Fibroblast of pulmonary artery (primary cell): ENCODE data around the gene ELF1.
"Not testable (repeated sequence)": the region's sequence is repeated elsewhere in the genome, so short reads cannot be mapped to it uniquely, and the experiment has no call there.

Experiments used
- DNase-seq: peaks from one replicate; pipeline ENCODE4 v3.0.0-alpha.2; 2010; ENCODE audit warnings: low read depth
- H3K4me3 ChIP-seq: replicated peaks from 2 replicates; pipeline ENCODE4 v1.5.1; 2011; ENCODE audit warnings: low read depth, mild to moderate bottlenecking, control low read depth, low read length, moderate library complexity
- TF ChIP-seq, protein P1 (sequence below): IDR thresholded peaks from 2 replicates; pipeline ENCODE4 v1.5.1; 2011; ENCODE audit warnings: mild to moderate bottlenecking, control low read depth, low read length, inconsistent platforms; ENCODE audit errors: missing control alignments

ELF1 gene

DNA sequence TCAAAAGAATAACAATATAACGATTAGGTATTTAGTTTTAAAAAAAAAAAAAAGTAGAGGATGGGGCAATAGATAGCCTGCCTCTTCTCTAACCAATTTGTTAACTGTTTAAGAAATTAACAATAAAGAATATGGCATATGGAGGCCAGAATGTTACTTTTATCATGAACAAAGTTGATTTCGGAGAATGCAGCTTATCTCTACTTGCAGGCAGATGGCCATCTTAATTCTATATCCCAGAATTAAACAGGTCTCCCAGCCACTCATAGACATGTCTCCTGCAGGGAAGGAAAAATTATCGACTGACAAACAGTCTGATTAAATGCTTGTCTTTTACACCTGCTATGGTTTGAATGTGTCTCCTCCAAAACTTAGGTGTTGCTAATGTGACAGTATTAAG, 133.1 kb downstream of the ELF1 start:
- TF ChIP-seq, protein P1, sequence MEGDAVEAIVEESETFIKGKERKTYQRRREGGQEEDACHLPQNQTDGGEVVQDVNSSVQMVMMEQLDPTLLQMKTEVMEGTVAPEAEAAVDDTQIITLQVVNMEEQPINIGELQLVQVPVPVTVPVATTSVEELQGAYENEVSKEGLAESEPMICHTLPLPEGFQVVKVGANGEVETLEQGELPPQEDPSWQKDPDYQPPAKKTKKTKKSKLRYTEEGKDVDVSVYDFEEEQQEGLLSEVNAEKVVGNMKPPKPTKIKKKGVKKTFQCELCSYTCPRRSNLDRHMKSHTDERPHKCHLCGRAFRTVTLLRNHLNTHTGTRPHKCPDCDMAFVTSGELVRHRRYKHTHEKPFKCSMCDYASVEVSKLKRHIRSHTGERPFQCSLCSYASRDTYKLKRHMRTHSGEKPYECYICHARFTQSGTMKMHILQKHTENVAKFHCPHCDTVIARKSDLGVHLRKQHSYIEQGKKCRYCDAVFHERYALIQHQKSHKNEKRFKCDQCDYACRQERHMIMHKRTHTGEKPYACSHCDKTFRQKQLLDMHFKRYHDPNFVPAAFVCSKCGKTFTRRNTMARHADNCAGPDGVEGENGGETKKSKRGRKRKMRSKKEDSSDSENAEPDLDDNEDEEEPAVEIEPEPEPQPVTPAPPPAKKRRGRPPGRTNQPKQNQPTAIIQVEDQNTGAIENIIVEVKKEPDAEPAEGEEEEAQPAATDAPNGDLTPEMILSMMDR: no peak
- DNase-seq: no peak
- no peak overlapping the region for H3K4me3 ChIP-seq

- DNase-seq, H3K4me3 ChIP-seq: not testable (repeated sequence)
These were observed 134.9 kb downstream of the ELF1 start for GRCh38 chr13:40884175-40884574.
